Right lobe of liver (tissue), 6 donors: ENCODE measurements around the gene ARFGAP2. TPM values are rescaled to one million over a fixed set of nuclear protein-coding genes. Genes with fewer than 3 reads are reported as not detected.
"Not testable (repeated sequence)": the region's sequence is repeated elsewhere in the genome, so short reads cannot be mapped to it uniquely, and the experiment has no call there.

Experiments used
- ATAC-seq, 4 donors: fragments of 200-7000 bp; cut with Tn5 transposase; one replicate each; pipeline ENCODE4 v1.9.1; 2020; ENCODE audit warnings: mild to moderate bottlenecking in 4 of 4, moderate library complexity in 4 of 4
- DNase-seq, 3 donors: peaks; one replicate each; pipeline ENCODE4 v3.0.0-alpha.2; 2020
- H3K27ac ChIP-seq, 3 donors: fragments of 200-600 bp; one replicate each; pipeline ENCODE4 v1.8.0; 2022
- H3K27me3 ChIP-seq, 2 donors: fragments of 200-600 bp; one replicate each; pipeline ENCODE4 v1.8.0; 2022
- H3K36me3 ChIP-seq, 4 donors: fragments of 200-600 bp; sonication (generic) in 1 of 4; one replicate each; pipeline versions ENCODE4 v1.5.1 to v1.8.0; 2017 to 2022; ENCODE audit warnings: control low read depth in 1 of 4
- H3K4me1 ChIP-seq, 4 donors: fragments of 200-600 bp; sonication (generic) in 1 of 4; one replicate each; pipeline versions ENCODE4 v1.5.1 to v1.8.0; 2017 to 2022; ENCODE audit warnings: control low read depth in 1 of 4
- H3K4me3 ChIP-seq, 3 donors: fragments of 200-600 bp; one replicate each; pipeline ENCODE4 v1.8.0; 2022
- H3K9me3 ChIP-seq, 4 donors: fragments of 200-600 bp; sonication (generic) in 1 of 4; one replicate each; pipeline versions ENCODE4 v1.5.1 to v1.8.0; 2017 to 2022; ENCODE audit warnings: control low read depth in 1 of 4
- POLR2A ChIP-seq: fragments of 450-650 bp; IDR thresholded peaks from one replicate; pipeline ENCODE4 v1.6.1; 2017; ENCODE audit warnings: antibody characterized with exemption, mild to moderate bottlenecking
- WGBS: methylation state at CpG from one replicate; pipeline ENCODE4 v1.1.6; 2018; ENCODE audit warnings: low coverage, low lambda C conversion rate; ENCODE audit not compliant: insufficient coverage; ENCODE audit errors: missing lambda C conversion rate; 5-methylcytosine and 5-hydroxymethylcytosine counted together
- intact Hi-C, 2 donors: fragments of 100-400 bp; cut with DNase I; formaldehyde crosslinking; loops; one replicate each; pipeline versions ENCODE4 v1.11.2 to v1.14.1; 2022
- total RNA-seq, 6 experiments: library from RNA; depleted of rRNA in 2 of 6; stranded (reverse); fragments of >200 nt in 2 of 6; fragmentation: NEBNext Ultra II Directional in 3 of 6; extraction: Animal tissue kit (Norgen Biotek cat#: 25700) in 3 of 6; gene quantifications; one replicate each; pipeline versions ENCODE4 v1.1.0 to v1.2.4, GENCODE V29; 2016 to 2023
- TF ChIP-seq, protein P1 (sequence below), 4 donors: fragments of 200-600 bp in 3 of 4; fragments of 450-650 bp in 1 of 4; IDR thresholded peaks; one replicate each; pipeline versions ENCODE4 v1.5.1 to v1.8.0; 2016 to 2022; ENCODE audit warnings: antibody characterized with exemption in 4 of 4, mild to moderate bottlenecking in 2 of 4
- donor health status: DM: no; HTN: yes; CAD: no.
- donor health status: DM: no; HTN: no; CAD: no.
- donor health status: DM: no; HTN: no; CAD: no.
- donor health status: DM: no; HTN: yes; CAD: no.
- donor health status: DM: no; HTN: yes; CAD: no.

The ARFGAP2 gene
- total RNA-seq, 6 experiments from 2014 or later, result 37.7 to 64.4 (median 62.1) TPM

DNA sequence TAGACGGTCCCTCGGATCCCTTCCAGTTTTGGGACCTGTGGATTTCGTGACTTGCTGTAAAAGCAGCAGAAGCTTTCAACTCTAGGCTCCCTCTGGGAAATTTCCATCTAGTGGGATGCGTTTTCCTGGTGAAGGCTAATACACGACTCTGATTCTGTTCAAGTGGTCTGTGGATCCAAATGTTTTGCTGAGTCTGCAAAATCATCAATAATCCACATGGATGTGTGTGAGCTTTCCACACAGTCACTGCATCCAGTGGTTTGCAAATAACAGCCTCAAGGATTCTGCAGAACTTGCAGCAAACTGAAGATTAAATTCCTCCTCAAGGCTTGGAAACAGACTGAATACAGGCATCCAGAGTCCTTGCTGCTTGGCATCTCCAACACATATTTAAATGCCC, 25.9 kb upstream of the ARFGAP2 start:
- H3K4me3 ChIP-seq, result no peak overlapping the region
- no peaks in the 10 kb centered on the region for H3K9me3 ChIP-seq
- H3K27ac ChIP-seq, result no peak overlapping the region
- H3K4me1 ChIP-seq, result no peaks in the 10 kb centered on the region
- H3K36me3 ChIP-seq, result no peaks in the 10 kb centered on the region
- no peak for TF ChIP-seq POLR2A
- TF ChIP-seq, protein P1, sequence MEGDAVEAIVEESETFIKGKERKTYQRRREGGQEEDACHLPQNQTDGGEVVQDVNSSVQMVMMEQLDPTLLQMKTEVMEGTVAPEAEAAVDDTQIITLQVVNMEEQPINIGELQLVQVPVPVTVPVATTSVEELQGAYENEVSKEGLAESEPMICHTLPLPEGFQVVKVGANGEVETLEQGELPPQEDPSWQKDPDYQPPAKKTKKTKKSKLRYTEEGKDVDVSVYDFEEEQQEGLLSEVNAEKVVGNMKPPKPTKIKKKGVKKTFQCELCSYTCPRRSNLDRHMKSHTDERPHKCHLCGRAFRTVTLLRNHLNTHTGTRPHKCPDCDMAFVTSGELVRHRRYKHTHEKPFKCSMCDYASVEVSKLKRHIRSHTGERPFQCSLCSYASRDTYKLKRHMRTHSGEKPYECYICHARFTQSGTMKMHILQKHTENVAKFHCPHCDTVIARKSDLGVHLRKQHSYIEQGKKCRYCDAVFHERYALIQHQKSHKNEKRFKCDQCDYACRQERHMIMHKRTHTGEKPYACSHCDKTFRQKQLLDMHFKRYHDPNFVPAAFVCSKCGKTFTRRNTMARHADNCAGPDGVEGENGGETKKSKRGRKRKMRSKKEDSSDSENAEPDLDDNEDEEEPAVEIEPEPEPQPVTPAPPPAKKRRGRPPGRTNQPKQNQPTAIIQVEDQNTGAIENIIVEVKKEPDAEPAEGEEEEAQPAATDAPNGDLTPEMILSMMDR (IDR thresholded peaks at IDR 0.05), result no peak
- intact Hi-C loops, result loop anchor here in 1 of 2 donors (10.0 kb wide), 1 partner anchor 58 kb away; no protein-coding TSS in a partner anchor
- 75% methylated on average over 3 of the region's 5 CpGs for WGBS
- no peaks in the 10 kb centered on the region for H3K27me3 ChIP-seq
- DNase-seq (no peak), ATAC-seq (no peak)

DNA sequence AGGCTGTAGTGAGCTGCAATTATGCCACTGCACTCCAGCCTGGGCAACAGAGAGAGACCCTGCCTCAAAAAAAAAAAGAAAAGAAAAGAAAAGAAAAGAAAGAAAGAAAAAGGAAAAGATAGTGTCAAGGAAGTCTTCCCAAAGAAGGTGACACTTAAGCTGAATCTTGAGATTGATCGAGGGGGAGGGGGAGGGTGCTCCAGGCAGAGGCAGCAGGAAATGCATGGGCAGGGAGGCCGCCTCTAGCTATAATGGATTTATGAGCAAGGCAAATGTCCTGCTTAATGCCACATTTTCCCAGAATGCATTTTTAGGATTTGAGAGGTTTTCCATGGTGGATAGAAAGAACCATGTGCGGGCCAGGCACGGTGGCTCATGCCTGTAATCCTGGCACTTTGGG, 24.3 kb upstream of the ARFGAP2 start:
- intact Hi-C loops, result loop anchor here in 1 of 2 donors (10.0 kb wide), 1 partner anchor 56 kb away; no protein-coding TSS in a partner anchor
- Histone ChIP-seq H3K36me3 (no peaks in the 10 kb centered on the region), H3K27ac (no peak overlapping the region), H3K27me3 (no peaks in the 10 kb centered on the region), H3K4me3 (no peak overlapping the region), H3K9me3 (no peaks in the 10 kb centered on the region), H3K4me1 (no peaks in the 10 kb centered on the region)
- DNase-seq (no peak), ATAC-seq (no peak)
- 71% methylated on average over 2 of the region's 4 CpGs for WGBS
- TF ChIP-seq POLR2A, result no peak
- TF ChIP-seq, protein P1 (IDR thresholded peaks at IDR 0.05), result no peak

DNA sequence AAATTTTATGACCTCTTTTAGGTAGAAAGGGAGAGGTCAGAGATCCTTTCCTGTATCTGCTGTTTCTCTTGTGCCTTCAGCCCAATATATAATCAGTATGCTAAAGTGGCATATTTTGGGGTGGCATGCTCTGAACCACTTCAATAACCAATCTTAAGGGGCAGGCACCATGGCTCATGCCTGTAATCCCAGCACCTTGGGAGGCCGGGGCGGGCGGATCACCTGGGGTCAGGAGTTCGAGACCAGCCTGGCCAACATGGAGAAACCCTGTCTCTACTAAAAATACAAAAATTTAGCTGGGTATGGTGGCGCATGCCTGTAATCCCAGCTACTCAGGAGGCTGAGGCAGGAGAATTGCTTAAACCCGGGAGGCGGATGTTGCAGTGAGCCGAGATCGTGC, 21.5 kb upstream of the ARFGAP2 start:
- H3K4me1 ChIP-seq, H3K27me3 ChIP-seq, H3K9me3 ChIP-seq, H3K36me3 ChIP-seq, H3K27ac ChIP-seq, H3K4me3 ChIP-seq, ATAC-seq, intact Hi-C loops, DNase-seq: not testable (repeated sequence)
- WGBS, result 100% methylated on average over 2 of the region's 9 CpGs

DNA sequence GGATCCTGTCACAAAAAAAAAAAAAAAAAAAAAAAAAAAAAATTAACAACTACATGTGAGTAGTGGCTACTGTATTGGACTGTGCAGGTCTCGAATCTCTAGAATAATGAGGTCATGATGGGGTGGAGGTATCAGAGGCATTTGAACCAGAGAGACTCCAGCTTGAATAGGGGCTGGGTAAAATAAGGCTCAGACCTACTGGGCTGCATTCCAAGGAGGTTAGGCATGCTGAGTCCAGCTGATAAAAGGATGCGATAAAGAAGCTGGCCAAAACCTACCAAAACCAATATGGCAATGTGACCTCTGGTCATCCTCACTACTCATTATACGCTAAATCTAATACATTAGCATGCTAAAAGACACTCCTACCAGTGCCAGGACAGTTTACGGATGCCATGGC, 15.4 kb upstream of the ARFGAP2 start:
- no peak for DNase-seq
- intact Hi-C loops, result no loop called here
- no peak for ATAC-seq
- Histone ChIP-seq H3K4me3 (no peak overlapping the region), H3K27ac (no peak overlapping the region), H3K27me3 (no peaks in the 10 kb centered on the region), H3K36me3 (no peaks in the 10 kb centered on the region), H3K9me3 (no peaks in the 10 kb centered on the region), H3K4me1 (peaks cover 0 to 28% (median 11%) of the 10 kb centered on the region in 4 donors)
- 45% methylated on average over 4 of the region's 4 CpGs for WGBS
- TF ChIP-seq, protein P1 (IDR thresholded peaks at IDR 0.05), result no peak
- TF ChIP-seq POLR2A, result no peak

DNA sequence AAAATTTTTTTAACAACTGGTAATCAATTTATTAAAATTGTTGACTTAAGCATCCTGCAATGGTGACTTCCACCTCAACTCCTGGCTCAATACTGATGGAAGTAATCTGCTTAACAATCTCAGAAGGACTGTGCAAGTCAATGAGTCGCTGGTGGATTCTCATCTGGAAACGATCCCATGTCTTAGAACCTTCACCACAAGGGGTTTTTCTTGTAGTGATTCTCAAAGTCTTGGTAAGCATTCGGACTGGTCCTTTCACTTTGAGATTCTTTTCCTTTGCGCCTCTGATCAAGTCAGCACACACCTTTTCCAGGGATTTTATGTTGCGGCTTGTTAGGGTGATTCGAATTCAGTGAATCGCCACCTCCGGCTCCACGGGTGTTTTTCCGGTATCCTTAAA, 14.5 kb upstream of the ARFGAP2 start:
- H3K4me3 ChIP-seq, DNase-seq, H3K27ac ChIP-seq, intact Hi-C loops, ATAC-seq, H3K27me3 ChIP-seq, H3K9me3 ChIP-seq, H3K36me3 ChIP-seq: not testable (repeated sequence)
- H3K4me1 ChIP-seq, result peaks cover 0 to 36% (median 15%) of the 10 kb centered on the region in 4 donors
- 86% methylated on average over 10 of the region's 10 CpGs for WGBS
